Measurements from ENCODE around the gene TBC1D10B.

TBC1D10B gene

DNA sequence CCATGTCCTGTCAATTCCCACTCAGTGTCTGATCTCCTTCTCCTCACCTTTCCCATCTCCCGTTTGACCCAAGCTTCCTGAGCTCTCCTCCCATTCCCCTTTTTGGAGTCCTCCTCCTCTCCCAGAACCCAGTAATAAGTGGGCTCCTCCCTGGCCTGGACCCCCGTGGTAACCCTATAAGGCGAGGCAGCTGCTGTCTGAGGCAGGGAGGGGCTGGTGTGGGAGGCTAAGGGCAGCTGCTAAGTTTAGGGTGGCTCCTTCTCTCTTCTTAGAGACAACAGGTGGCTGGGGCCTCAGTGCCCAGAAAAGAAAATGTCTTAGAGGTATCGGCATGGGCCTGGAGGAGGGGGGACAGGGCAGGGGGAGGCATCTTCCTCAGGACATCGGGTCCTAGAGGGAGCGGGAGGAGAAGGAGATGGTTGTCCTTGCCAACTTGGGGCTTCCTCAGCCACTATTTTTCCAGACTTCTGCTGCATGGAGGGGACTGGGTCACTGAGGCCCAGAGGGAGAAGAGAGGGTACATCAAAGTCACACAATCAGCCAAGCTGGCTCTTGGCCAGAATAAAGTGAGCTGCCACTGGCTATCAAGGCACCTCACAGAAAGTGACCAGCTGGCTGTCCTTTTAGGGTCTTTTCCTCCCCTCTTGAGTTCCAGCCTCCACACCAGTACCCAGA, 1.9 kb upstream of the TBC1D10B start:
- DNase-seq: no peak

DNA sequence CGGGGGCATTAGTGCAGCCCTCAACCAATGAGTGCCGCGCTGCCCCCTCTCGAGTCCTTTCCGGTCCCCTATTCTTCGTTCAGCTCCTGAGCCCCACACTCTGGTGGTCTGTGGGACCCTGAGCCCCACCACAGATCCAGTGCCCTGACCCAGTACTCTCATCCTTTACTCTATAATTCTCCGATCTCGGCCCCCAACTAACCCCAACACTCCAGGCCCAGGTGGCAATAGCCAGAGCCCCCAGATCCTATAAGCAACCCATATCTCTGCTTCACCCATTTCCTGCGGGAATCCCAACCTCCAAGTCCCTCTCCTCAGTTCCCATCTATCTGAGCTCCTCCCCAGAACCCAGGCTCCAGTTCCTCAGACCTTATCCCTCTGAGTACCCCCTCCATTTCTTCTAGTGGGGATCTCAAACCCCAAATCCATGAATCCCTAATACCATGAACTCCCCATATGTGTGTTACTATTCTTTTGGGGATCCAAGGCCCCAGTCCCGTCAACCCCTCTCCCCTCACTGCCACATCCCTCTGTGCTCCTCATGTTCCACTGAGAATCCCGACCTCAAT, 1.0 kb upstream of the TBC1D10B start:
- DNase-seq: no peak

DNA sequence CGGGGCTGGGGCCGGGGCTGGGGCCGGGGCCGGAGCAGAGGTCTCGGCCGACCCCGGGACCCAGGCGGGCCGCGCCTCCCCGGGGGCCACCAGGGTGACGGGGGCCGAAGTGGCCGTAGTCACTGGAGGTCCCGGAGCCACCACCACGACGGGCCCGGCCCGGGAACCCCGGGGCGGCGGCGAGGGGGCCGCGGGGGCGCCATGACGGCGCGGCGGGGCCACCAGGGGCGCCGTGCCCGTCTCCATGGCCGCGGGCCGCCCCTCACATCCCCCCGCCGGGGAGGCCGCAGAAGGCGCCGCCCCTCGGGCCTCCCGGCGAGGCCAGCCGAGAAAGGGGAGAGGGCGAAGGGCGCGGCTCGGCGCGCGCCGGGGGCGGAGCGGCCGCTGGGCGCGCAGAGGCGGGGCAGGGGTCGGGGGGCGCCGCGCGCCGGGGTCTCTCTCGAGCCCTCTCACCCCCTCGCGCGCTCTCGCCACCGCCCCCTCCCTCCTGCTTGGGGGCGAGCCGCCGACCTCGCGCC, 297 bp downstream of the TBC1D10B start:
- DNase-seq: no peak

DNA sequence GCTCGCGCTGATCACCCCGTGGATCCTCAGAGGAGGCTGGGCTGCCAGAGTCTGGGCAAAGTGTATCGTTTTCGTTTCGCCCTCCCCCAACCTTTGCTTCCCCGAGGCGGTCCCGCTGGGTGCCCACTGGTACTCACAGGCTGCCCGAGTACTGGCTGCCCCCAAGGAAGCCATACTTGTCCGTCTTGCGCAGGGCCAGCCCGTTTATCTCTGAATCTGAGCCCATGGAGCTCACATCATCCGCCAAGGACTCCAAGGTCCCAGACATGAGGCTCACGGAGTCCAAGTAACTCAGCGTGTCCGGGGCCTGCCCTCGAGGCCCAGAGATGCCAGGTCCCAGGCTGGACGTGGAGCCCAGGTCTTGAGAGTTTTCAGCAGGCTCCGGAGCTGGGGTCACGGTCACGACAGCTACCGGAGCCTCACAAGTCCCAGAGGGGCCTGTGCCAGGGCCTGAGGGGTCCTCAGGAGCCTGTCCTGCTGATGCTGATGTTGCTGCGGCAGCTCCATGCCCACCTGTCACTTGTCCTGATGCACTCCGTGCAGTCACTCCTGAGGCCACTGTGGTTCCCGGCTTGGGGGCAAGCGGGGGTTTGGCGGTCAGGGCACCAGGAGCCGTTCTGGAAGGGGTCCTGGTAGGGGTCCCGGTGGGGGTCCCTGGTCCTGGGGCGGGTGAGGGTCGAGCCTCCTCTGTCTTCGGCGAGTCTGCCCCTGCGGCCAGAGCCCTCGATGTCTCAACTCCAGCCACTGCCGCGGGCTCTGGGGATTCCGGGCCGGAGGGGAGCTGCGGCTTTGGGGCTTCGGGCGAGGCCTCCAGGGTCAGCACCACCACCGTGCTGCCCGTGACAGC, 980 bp downstream of the TBC1D10B start:
- DNase-seq: no peak

- no peak for DNase-seq
These were observed 1.6 kb downstream of the TBC1D10B start for GRCh38 chr16:30368792-30369090.

GRCh38 chr16:30368122-30368791, 2.0 kb downstream of the TBC1D10B start:
- DNase-seq: no peak

- DNase-seq: no peak
These were observed 2.8 kb downstream of the TBC1D10B start for GRCh38 chr16:30367349-30368009.

DNA sequence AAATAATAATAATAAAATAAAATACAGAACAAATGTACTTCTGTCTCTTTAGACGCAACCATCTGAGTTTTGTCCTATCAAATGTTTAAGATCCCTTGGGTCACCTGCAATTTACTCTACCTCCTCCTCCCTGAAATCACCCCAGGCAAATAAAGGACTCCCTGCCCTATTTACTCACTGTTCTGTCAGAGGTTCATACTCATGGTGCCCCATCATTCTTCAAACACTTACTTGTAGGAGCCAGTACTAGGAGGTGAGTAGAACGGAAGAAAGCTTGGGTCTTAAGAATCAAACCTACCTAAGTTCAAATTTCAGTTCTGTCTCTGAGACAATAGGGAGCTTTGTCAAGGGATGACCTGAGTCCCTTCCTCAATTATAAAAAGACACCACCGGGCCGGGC, 3.8 kb downstream of the TBC1D10B start:
- DNase-seq: no peak

GRCh38 chr16:30365200-30365599, 5.1 kb downstream of the TBC1D10B start:
- no peak for DNase-seq

GRCh38 chr16:30361180-30361579, 9.1 kb downstream of the TBC1D10B start:
- no peak for DNase-seq

- no peak for DNase-seq
These were observed 10.5 kb downstream of the TBC1D10B start for GRCh38 chr16:30359871-30360170.

- no peak for DNase-seq
These were observed 11.1 kb downstream of the TBC1D10B start for GRCh38 chr16:30358990-30359870.

DNA sequence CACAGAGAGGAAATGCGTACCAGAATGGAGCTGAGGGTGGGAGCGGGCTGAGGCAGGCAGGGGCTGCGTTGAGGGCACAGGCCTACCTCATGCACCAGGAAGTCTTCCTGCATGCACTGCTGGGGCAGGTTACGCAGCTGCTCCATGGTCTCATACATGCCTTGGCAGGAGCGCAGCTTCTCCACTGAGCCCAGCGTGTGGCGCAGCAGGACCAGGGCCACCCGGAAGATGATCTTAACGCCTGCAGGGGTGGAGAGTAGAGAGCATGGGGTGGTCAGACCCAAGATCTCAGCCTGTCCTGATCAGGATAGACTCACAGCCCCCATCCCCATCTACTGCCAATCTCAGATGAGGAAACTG, 11.7 kb downstream of the TBC1D10B start:
- DNase-seq: no peak

DNA sequence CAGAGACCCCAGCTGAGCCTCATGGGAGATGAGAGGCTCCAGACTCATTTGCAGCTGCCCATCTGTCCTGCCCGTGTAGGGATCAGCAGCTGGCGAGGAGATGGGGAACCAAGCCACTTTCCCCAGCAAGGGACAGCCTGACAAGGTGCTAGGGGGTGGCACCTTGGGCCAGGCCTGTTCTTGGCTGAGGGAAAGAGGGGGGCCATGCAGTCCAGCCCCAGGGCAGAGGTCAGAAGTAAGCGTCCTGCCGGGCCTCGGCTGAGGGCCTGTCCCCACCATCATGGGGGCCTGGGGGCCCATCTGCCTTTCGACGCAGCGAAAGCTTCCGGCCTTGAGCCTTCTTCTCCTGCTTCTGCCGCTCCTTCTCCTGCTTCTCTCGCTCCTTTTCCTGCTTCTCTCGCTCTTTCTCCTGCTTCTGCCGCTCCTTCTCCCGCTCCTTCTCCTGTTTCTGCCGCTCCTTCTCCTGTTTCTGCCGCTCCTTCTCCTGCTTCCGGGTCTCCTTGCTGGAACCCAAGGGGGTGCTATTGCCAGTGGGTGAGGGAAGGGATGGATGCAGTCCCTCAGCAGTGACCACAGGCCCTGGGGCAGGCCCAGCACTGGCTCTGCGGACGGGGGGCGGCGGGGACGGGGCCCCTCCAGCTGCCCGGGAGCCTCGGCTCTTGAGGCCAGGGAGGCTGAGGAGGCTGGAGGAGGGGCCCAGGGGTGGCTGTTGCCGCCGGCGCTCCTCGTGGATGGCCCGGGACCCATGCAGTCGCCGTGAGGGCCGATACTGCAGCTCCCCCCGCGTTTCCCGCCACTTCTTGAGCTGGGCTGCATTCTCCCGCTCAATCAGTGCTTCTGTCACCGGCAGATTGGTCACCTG, 12.3 kb downstream of the TBC1D10B start:
- no peak for DNase-seq

GRCh38 chr16:30357085-30357714, 13.1 kb downstream of the TBC1D10B start:
- no peak for DNase-seq

- no peak for DNase-seq
These were observed 13.8 kb downstream of the TBC1D10B start for GRCh38 chr16:30356401-30357084.

DNA sequence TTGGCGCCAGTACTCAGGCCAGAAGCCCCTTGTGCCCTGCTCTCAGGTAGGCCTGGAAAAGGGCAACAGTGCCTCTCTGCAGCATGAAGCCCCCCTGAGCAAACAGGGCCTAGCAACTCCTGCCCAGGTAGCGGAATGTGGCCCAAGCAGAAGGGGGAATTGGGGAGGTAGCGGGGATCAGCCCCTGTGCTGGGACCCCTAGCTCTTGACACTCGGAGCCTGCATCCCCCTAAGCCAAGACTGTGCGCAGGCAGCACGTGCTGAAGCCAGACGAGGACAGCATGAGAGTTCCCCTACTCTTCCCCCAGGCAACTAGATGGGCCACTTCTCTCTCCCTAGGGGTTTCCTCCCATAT, 14.4 kb downstream of the TBC1D10B start:
- DNase-seq: no peak

DNA sequence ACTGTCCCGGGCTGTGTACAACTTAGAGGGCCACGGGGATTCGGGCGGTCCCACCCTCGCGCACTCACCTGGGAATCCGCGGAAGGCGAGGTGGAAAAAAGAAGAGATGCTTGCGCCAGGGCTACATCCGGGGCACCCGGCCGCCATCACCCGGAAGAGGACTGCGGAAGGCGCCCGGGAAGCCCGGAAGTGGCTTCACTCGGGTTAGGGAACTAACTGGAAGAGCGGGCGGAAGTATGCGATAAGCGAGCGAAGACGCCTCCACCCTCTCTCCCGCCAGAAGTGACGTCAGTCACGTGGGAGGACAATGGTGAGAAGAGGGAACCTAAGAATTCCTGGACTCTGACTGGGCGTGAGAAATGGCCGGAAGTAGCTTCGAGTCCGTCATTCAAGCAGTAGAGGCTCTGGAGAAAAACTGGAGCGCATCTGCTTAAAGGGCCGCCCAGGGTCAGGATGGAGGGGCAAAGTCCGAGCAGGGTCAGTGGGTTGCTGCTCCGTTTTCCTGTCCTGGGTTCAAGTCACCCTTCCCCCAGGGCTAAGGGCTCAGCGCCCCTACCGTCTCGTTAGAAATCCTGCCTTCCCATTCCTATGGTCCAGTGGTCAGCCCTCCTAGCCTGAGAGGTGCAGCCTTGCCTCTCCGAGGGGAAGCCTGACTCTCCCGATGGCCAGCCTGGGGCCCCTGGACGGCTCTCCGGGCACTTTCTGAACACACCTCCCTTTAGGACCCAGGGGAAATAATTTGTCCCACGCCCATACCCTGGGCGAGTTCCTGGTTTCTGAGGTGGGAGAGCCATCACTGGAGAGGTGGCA, 14.9 kb downstream of the TBC1D10B start, which contains the start of gene CD2BP2:
TSS of gene CD2BP2 (minus strand) at position 165 of the 810 bp plus-strand sequence. CDS start 627 bp downstream, outside the sequence.
- DNase-seq: peak; percentile 38

All from NCI-H187 treated with DMSO at 0.1 percent for 48 hours (cell line).